Dermis blood vessel endothelial cell (primary cell): ENCODE data around the gene UNC93B1. TPM values are rescaled to one million over a fixed set of nuclear protein-coding genes. Genes with fewer than 3 reads are reported as not detected.
A peak's percentile ranks its signal among the peaks of the same experiment; 100 is the strongest.

Experiments used
- DNase-seq: peaks from one replicate; pipeline ENCODE4 v3.0.0; 2010
- total RNA-seq: library from RNA; depleted of rRNA; stranded (reverse); fragments of >200 nt; gene quantifications from 2 replicates; pipeline ENCODE4 v1.2.3, GENCODE V29; 2014

UNC93B1 gene, protein sequence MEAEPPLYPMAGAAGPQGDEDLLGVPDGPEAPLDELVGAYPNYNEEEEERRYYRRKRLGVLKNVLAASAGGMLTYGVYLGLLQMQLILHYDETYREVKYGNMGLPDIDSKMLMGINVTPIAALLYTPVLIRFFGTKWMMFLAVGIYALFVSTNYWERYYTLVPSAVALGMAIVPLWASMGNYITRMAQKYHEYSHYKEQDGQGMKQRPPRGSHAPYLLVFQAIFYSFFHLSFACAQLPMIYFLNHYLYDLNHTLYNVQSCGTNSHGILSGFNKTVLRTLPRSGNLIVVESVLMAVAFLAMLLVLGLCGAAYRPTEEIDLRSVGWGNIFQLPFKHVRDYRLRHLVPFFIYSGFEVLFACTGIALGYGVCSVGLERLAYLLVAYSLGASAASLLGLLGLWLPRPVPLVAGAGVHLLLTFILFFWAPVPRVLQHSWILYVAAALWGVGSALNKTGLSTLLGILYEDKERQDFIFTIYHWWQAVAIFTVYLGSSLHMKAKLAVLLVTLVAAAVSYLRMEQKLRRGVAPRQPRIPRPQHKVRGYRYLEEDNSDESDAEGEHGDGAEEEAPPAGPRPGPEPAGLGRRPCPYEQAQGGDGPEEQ
- 21.1 and 23.3 TPM in 2 replicates for total RNA-seq

DNA sequence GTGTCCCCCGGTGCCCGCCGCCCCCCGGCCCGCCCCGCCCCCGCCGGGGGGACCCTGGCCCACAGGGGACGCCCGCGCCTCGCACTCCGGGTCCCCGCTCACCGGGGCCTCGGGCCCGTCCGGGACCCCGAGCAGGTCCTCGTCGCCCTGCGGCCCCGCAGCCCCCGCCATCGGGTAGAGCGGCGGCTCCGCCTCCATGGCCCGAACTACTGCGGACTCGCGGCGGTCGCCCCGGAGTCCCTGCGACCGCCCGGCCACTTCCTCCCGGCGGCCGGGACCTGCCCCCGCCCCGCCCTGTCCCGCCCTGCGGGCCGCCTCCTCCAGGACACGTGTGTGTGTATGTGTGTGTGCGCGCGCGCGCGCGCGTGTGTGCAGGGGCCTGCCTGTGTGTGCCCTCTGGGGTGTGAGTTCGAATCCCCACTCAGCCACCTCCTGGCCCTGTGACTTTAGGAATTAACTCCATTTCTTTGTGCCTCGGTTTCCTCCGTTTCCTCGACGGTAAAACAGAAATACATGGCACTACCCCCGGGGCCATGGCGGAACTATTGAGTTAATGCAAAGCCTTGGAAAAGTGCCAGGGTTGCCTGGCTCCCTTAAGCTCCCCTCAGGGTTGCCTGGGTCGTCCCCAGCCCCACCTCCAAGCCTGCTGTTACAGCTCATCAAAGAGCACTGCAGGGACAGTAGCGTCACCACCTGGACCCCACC is at the start of gene UNC93B1:
TSS of gene UNC93B1 (minus strand) at position 252 of the 705 bp plus-strand sequence. CDS start at position 198, 54 bp downstream.
- peak; percentile 79 for DNase-seq

DNA sequence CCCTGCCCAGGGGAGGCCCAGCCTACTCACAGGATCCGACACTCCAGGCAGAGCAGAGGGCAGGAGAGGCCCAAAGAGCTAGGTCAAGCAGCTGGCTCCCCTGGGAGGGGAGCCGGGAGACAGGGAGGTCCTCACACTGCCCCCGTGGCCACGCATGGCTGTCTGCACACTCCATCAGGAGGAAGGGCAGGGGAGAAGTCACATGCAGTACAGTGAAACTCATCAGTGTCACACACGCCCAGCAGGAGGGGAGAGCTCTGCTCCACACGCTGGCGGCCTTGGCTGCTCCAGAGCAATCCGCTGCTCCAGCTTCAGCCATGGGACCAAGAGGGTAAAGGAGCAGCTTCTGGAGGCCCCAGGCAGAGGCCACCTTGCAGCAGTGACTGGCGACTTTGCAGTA is 49.2 kb upstream of the UNC93B1 start:
- no peak for DNase-seq

DNA sequence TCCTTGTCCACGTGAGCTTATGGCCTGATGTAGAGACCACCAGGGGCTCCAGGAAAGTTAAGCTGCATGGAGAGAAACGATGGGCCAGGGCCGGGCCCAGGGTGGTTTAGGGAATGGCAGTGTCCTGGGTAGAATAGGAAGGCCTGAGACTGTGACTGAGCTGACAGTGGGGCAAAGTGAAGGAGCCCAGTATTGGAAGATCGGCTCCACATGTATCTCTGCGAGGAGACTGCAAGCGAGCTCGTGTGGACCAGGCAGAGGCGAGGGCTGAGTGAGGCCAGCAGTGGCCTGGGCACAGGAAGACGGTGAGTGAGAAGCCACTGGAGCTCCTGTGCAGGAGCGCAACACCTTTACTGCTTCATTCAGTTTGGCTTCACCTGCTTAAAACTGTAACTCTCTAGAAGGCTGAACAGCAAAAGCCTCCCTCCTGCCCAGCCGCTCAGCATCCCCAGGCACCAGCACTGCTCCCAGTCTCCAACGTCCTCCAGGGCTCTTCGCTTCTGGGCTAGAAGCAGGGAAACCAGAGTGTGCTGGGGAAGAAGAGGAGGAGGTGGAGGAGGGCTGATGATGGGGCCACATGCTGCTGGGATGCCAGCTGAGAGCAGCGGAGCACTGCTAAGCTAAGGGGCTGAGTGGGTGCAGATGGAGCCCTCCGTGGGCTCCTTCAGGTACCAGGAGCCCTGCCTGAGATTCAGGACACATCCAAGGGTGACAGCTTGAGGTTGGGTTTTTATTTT is 48.4 kb upstream of the UNC93B1 start:
- DNase-seq = no peak

DNA sequence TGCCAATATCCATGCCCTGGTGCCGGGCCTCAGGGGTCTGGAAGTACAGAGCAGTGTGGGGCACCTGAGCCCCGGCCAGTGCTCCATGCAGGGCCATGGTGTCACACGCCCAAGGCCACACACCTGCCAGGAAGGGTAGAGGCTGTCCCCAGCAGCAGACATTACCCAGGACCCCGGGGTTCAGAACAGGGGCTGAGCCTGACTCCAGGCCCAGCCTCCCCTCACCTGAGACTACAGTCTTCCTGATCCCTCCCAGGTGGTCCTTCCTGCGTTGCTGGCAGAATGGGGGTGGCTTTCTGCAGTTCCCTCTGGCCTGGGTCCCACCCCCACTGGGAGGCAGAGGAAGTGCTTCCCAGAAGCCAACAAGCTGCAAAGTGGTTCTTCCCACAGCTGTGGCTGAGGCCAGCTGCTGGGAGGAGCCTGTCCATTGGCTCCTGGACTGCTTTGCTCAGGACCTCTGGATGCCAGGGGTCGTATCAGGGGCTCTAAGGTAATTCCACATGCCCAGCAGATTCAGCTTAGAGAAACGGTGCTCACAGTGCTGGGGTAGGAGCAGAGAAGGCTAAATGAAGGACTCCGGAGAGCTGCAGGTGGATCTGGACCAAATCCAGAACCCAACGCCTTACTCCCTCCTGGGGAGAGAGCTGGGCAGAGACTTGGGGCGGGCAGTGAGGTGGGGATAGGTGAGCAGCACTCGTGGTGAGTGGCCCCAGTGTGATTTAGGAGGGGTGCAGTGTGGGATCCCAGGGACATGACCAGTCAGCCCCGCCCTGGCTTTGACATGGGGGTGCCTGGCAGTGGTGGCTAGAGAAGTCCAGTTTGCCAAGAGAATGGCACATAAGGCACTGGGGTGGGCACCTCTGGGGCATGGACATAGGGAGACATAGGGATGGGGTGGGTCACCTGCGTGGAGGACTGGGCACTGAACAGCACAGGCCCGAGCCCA is 47.6 kb upstream of the UNC93B1 start:
- peak; percentile 15 for DNase-seq

DNA sequence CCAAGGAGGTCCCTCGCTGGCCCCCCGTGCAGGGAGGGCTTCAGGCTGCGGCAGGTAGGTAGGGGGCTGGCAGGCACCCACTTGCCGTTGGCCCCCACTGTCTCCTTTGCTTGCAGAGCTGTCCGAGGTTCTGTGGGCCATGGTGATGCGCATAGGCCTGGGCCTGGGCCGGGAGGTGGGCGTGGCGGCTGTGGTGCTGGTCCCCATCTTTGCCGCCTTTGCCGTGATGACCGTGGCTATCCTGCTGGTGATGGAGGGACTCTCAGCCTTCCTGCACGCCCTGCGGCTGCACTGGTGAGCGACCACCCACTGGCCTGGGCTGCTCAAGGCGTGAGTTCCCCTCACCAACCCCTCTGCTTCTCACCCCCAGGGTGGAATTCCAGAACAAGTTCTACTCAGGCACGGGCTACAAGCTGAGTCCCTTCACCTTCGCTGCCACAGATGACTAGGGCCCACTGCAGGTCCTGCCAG is 46.5 kb upstream of the UNC93B1 start:
- no peak for DNase-seq

DNA sequence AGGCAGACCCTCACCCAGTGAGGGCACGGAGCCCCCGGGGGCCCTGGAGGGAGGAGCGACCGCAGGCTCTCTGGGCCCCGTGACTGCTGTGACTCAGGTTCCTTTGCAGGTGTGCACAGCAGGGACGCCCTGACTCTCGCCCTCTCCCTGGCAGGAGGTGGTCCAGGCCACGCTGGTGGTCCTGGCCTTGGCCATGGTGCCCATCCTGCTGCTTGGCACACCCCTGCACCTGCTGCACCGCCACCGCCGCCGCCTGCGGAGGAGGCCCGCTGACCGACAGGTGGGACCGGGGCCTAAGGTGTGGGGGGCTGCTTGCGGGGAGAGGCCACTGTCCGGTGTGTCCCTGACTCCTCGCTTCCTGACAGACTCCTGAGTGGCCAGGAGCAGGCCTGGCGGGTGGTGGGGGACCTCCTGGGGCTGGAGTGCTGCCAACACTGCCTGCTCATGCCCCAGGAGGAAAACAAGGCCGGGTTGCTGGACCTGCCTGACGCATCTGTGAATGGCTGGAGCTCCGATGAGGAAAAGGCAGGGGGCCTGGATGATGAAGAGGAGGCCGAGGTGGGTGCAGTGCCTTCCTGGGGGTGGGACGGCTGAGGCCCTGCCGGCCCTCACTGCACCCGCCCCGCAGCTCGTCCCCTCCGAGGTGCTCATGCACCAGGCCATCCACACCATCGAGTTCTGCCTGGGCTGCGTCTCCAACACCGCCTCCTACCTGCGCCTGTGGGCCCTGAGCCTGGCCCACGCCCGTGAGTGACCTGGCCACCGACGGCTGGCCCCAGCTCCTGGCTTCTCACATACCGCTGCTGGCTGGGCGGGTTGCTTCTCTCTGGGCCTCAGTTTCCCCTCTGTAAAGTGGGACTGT is 45.8 kb upstream of the UNC93B1 start:
- DNase-seq = no peak

DNA sequence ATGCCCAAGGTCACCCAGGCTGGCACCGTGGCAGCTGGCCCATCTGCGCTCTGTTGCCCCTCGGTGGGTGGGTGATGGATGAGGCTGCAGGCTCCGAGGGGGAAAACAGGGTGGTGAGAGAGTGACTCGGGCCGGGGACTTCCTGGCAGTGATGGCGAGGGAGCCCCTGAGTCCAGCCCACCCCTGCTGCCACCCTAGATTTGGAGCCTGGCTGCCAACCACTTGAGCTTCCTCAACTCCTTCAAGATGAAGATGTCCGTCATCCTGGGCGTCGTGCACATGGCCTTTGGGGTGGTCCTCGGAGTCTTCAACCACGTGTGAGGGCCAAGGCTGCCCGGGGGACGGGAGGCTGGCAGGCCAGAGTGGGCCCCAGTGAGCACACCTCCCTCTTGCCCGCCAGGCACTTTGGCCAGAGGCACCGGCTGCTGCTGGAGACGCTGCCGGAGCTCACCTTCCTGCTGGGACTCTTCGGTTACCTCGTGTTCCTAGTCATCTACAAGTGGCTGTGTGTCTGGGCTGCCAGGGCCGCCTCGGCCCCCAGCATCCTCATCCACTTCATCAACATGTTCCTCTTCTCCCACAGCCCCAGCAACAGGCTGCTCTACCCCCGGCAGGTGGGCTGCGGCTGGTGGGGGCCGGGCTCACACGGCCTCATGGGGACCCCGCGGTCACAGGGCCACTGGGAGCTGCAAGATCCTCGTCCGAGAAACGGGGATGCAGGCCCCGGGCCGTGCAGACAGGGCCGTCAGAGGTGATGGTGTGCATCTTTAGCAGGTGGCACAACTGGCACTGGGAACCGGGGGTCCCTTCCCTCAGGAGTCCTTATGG is 45.0 kb upstream of the UNC93B1 start:
- DNase-seq = no peak

DNA sequence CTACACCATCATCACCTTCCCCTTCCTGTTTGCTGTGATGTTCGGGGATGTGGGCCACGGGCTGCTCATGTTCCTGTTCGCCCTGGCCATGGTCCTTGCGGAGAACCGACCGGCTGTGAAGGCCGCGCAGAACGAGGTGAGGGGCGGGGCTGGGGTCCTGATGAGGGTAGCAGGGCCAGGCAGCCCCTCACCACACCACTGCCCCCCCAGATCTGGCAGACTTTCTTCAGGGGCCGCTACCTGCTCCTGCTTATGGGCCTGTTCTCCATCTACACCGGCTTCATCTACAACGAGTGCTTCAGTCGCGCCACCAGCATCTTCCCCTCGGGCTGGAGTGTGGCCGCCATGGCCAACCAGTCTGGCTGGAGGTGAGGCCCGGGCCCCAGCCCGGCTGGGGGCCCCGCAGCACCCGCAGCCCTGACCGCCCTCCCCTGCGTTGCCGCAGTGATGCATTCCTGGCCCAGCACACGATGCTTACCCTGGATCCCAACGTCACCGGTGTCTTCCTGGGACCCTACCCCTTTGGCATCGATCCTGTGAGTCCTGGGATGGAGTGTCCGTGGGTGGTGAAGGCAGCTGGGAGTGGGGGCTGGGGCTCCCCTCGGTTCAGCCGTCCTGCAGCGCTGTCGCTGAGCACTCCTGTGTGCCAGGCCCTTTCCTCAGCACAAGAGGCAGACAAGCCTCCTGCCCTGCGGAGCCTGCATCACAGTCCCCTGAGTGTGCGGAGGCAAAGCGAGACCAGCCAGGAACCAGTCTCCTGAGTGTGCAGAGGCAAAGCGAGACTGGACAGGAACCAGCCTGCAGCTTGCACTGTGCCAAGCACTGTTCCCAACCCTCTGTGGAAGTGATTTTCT is 43.8 kb upstream of the UNC93B1 start:
- no peak for DNase-seq

DNA sequence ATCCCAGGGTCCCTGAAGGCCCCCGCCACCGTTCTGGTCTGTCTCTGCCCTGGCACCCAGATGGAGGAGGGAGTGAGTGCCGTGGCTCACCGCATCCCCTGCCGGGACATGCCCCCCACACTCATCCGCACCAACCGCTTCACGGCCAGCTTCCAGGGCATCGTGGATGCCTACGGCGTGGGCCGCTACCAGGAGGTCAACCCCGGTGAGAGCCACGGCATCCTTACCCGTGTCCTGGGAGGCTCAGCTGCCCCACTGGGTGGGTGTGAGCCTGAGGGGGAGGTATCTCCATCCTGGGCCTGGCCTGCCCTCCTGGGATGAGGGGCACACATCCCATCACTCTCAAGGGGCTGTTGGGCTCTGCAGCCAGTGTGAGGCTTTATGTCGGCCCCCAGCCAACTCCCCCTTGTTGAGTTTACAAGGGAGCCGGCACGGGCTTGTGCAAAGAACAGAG is 41.0 kb upstream of the UNC93B1 start:
- DNase-seq = no peak

DNA sequence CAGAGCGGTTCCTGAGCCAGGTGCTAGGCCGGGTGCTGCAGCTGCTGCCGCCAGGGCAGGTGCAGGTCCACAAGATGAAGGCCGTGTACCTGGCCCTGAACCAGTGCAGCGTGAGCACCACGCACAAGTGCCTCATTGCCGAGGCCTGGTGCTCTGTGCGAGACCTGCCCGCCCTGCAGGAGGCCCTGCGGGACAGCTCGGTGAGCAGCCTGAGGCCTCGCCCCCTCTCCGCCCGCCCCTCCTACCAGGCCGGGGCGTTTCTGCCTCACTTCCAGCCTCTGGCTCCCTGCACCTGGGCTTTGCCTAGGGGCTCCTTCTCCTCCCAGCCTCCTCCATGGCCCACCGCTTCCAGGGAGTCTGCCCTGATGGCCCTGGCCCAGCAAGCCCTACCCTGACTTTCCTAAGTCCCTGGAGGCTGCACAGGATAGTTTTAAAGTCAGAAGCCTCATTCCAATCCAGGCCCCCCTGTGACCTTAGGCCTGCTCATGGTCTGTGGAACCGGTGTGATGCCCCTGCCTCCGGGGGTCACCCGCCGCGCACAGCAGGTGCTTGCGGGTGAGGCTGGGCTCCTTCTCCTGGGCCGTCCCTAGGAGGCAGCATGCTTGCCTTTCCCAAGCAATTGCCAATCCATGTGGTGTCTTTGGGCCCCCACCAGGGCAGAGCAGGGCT is 40.4 kb upstream of the UNC93B1 start:
- DNase-seq = no peak

DNA sequence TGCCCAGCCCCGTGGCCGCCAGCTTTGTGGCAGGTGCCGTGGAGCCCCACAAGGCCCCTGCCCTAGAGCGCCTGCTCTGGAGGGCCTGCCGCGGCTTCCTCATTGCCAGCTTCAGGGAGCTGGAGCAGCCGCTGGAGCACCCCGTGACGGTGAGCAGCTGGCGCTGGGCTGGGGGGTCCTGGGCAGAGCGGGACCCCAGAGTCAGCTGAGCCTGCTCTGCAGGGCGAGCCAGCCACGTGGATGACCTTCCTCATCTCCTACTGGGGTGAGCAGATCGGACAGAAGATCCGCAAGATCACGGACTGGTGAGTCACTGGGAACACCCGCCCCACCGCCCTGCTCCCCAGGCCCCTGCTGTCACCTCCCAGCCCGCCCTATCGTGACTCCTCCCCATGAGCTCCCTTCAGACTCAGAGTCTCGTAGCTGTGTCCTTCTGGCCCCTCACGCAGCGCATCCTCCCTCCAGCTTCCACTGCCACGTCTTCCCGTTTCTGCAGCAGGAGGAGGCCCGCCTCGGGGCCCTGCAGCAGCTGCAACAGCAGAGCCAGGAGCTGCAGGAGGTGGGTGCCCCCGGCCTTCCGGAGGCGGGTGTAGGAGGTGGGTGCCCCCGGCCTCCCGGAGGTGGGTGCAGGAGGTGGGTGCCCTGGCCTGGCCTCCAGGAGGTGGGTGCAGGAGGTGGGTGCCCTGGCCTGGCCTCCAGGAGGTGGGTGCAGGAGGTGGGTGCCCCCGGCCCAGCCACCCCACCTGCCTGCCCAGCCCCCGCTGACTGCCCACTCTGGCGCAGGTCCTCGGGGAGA is 39.6 kb upstream of the UNC93B1 start:
- DNase-seq = no peak

DNA sequence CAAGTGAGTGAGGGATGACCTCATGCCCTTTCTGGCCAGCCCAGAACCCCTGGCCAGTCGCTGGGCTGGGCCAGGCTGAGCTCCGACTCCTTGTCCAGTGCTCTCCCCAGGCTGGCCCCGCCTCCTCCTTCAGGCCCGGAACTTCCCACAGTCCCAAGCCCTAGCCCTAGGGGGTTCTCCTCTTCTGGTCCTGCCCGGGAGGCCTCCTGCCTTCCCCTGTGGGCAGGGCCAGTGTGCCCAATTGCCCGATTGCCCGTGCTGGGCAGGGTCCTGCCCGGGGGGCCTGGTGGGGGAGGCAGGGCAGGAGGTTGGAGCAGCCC is 39.1 kb upstream of the UNC93B1 start:
- DNase-seq = no peak

DNA sequence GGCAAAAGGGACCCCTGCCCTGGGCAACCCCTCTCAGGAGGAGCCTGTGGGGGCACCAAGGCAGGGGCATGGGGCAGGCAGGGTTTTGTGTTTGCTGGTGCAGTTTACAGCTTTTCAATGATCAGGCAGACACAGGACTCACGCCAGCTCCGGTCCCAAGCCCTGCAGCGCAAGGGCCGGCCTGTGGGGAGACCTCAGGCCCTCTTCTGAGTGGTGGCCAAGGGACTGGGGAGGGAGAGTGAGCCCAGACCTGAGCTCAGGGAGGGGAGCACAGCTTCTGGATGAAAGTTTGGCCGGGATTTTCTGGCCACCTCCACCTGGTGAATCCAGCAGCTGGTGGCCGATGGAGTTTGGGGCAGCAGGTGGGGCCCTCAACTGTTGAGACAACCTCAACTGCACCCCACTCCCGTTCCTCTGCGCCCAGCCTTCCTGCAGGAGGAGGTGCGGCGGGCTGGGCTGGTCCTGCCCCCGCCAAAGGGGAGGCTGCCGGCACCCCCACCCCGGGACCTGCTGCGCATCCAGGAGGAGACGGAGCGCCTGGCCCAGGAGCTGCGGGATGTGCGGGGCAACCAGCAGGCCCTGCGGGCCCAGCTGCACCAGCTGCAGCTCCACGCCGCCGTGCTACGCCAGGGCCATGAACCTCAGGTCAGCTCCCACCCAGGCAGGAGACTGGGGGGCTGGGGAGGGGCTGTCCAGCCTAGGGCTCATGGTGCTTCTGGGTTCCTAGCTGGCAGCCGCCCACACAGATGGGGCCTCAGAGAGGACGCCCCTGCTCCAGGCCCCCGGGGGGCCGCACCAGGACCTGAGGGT is 38.5 kb upstream of the UNC93B1 start:
- no peak for DNase-seq

DNA sequence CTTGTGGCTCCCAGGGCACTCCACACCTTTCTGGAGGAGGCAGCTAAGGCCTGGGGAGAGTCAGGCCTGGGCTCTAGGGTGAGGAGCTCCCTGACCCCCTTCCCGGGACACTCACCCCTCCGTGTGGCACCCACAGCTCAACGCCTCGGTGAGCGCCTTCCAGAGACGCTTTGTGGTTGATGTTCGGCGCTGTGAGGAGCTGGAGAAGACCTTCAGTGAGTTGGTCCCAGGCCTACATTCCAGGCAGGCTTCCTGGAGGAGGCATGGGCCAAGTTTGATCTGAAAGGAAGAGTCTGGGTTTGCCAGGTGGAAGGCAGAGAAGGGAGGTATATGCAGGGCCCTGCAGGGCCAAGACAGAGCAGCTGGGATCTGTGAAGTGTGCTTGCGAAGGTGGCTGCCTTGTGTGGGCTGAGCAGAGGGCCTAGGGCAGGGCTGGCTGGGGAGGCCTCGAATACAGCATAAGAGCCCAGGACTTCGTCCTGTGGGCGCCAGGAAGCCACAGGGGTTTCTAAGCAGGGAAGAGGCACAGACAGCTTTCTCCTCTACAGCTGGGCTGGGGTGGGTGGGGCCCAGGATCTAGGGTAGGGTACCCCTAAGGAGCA is 37.8 kb upstream of the UNC93B1 start:
- no peak for DNase-seq

DNA sequence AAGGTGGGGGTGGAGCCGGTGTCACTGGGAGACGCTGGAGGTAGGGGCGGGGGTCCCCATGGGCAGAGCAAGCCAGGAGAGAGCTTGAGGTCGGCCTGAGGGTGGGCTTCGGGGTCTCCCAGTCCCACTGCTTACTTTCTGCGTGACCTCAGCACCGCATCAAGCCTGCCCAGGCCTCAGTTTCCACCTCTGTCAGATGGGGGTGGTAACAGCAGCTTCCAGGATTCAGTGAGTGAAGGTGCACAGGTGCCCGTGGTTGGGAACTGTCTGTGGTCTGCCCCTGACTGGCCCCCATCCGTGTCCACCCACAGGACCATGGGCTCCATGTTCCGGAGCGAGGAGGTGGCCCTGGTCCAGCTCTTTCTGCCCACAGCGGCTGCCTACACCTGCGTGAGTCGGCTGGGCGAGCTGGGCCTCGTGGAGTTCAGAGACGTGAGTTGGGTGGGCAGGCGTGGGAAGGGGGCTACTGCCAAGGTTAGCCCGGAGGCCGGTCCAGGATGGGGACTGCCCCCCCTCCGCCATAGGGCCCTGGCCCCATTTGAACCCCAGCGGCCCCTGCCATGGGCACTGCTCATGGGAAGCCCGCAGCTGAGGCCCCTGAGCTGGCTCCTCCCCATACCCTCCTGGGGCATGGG is 37.2 kb upstream of the UNC93B1 start:
- DNase-seq = no peak
